ENCODE results near the gene ZFYVE19.

DNA sequence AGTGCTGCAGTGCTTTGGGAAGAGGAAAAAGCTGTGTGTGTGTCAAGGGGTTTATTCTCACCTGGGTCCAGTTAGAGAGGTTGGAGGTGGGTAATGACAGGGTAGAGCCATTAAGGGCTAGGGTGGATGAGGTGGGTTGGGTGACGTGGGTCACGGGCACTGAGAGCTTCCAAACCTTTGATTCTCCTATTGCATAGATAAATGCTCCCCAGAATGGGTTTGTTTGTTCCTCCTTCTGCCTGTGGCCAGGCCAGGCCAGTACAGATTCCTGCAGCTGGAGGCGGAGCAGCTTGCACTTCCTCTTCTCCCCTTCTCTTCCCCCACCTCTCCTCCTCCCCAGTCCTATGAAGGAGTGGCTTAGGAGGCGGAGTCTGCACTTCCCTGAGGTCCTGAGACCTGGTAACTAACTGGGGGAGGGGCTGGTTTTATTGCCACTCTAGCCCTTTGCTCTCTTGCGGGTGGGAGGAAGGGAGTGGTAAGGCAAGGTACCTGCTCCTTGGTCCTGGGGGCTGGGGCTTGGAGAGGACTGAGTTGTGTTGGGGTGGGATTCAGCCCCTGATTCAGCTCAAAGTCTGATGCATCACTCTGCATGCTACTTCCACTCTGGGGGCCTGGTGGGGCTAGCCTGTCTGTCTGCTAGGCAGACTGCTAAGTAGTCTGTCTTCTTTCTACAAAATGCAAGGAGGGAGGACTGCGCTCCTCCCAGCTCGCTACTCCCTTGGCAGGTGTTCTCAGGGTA is 40.5 kb downstream of the ZFYVE19 start:
- TF ChIP-seq CTCF (IDR thresholded peaks at IDR 0.05) (no peak), POLR2A (IDR thresholded peaks at IDR 0.05) (no peak)

All from testis (tissue), 2 donors.